DND-41 (cell line): ENCODE measurements around the gene NCAM2.

Experiments
- EZH2 ChIP-seq: IDR thresholded peaks from 3 replicates; pipeline ENCODE4 v1.6.1; 2012; ENCODE audit warnings: borderline replicate concordance, low read depth, mild to moderate bottlenecking, moderate library complexity, low read length, inconsistent platforms; ENCODE audit not compliant: severe bottlenecking
- TF ChIP-seq, protein P1 (sequence below): IDR thresholded peaks from 2 replicates; pipeline ENCODE4 v1.5.1; 2012; ENCODE audit warnings: borderline replicate concordance, low read length, moderate library complexity, mild to moderate bottlenecking; ENCODE audit not compliant: poor library complexity, severe bottlenecking; ENCODE audit errors: extremely low read depth

DNA sequence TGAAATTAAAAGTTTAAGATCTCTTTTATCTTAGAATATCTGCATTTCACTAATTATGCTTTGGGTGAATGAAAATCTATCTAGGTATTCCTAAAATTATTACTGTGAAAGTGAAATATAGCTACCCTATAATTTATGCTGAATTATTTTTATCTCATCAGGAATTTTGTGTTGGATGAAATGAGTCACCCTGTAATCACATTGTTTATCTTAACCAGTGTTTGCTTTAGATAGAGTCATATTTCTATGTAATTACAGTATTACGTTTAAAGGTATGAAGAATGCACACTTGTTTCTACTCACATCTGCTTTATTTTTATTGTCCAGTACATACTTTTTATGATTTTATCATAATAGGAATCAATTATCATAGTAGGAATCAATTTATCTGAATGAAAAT lies 249.2 kb downstream of the NCAM2 start:
- TF ChIP-seq, protein P1, sequence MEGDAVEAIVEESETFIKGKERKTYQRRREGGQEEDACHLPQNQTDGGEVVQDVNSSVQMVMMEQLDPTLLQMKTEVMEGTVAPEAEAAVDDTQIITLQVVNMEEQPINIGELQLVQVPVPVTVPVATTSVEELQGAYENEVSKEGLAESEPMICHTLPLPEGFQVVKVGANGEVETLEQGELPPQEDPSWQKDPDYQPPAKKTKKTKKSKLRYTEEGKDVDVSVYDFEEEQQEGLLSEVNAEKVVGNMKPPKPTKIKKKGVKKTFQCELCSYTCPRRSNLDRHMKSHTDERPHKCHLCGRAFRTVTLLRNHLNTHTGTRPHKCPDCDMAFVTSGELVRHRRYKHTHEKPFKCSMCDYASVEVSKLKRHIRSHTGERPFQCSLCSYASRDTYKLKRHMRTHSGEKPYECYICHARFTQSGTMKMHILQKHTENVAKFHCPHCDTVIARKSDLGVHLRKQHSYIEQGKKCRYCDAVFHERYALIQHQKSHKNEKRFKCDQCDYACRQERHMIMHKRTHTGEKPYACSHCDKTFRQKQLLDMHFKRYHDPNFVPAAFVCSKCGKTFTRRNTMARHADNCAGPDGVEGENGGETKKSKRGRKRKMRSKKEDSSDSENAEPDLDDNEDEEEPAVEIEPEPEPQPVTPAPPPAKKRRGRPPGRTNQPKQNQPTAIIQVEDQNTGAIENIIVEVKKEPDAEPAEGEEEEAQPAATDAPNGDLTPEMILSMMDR, result no peak
- TF ChIP-seq EZH2, result no peak
